HK-2 (cell line): ENCODE results near the gene PIGQ.
"Not testable (repeated sequence)": the region's sequence is repeated elsewhere in the genome, so short reads cannot be mapped to it uniquely, and the experiment has no call there.

ENCODE experiments used
- DNase-seq: peaks from one replicate; pipeline ENCODE4 v3.0.0-alpha.2; 2018; ENCODE audit not compliant: unreplicated experiment

PIGQ gene

GRCh38 chr16:586047-586644 lies 16.4 kb downstream of the PIGQ start:
- no peak for DNase-seq

DNA sequence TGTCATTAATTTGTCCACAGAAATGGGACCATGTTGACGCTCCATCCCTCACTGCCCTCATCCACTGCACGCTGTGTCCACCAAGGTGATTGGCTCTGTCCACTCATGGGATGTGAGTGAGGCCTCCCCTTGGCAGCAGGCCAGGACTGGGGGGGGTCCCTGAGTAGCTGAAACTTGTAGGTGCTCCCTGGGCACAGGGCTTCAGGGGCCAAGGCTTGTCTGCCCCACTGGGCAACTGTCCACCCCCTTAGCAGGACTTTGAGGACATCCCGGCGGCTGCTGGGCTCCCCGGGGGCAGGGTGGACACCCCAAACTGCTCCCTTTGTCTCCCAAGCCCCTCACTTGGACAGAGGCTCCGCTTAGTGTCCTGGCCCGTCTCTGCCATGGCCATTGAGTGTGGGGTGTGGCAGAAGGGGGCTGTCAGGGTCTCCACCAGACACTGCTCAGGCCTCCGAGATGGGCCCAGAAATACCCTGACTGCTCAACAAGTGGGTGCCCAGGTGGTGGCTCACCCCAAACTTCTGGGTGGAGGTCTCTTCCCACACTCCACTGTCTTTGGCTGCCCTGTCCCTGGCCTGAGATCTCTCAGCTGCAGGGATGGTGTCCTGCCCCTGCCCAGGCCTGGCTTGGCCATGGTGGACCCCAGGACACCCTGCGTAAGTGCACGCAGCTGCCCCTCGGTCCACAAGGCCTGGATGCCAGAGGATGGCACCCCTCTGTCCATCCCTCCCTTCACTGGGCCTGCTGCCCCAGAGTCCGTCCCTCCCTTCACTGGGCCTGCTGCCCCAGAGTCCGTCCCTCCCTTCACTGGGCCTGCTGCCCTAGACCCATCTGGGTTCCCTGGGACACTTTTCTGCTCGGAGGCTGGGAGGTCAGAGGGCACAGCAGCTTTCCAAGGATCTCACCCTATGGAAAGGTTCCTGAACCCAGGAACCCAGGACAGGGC lies 17.1 kb downstream of the PIGQ start:
- no peak for DNase-seq

DNA sequence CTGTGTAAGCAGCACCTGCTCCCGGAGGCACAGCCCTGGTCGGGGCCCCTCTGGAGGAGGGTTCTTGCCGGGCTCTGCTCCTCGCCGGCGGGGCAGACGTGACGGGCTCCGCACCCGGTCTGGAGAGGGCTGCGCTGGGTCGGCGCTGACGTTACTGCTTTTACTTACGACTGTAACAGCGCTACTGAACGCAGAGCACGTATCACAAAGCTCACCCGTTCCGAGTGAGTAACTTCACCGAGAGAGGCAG lies 18.8 kb downstream of the PIGQ start:
- DNase-seq = peak; percentile 62

DNA sequence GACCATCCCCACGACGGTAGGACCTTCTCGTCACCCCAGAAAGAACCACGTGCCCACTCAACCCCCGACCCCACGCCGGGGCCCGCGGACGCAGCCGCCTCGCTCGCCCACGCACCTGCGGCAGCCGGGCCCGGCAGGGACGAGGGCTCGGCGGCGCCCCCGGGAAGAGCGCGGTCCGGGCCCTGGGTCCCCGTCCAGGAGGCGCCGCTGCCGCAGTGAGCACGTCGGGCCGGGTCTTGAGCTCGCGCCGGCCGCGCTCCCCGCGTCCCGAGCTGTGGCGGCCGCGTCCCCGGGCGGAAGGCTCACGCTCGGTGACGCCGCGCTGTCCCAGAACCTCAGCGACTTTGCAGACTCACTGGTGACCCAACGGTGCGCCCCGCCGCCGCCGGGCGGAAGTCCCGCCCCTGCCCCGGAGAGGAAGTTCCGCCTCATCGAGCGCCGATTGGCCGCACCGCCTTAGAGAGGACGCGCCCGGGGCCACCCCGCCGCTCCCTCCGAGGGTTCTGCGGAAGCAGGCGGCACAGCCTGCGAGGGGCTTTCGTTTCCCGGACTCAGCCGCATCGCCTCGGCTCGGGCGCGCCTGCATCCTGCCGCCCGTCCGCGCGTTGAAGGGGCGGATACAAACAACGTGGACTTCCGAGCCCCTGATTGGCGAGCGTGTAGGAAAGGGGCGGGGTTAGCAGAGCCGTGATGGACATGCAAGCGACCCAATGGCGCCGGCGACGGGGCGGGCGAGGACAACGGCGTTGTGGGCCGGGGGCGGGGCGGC lies 19.3 kb downstream of the PIGQ start:
- DNase-seq = peak; percentile 94

GRCh38 chr16:589658-590187 lies 20.0 kb downstream of the PIGQ start, which contains the start of gene RAB40C:
Gene RAB40C (plus strand): TSS chr16:590066. CDS start chr16:590292, 226 bp downstream.
- DNase-seq = peak; percentile 96

- DNase-seq = no peak
Observed at GRCh38 chr16:590188-590814, 20.5 kb downstream of the PIGQ start.

DNA sequence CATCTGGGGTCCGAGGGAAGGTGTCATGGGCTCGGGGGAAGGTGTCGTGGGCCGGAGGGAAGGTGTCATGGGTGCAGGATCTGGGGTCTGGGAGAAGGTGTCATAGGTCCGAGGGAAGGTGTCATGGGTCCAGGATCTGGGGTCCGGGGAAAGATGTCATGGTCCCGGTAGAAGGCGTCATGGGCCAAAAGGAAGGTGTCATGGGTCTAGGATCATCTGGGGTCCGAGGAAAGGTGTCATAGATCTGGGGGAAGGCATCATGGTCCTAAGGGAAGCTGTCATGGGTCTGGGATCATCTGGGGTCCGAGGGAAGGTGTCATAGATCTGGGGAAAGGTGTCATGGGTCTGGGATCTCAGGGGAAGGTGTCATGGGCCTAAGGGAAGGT lies 21.0 kb downstream of the PIGQ start:
- DNase-seq = no peak

DNA sequence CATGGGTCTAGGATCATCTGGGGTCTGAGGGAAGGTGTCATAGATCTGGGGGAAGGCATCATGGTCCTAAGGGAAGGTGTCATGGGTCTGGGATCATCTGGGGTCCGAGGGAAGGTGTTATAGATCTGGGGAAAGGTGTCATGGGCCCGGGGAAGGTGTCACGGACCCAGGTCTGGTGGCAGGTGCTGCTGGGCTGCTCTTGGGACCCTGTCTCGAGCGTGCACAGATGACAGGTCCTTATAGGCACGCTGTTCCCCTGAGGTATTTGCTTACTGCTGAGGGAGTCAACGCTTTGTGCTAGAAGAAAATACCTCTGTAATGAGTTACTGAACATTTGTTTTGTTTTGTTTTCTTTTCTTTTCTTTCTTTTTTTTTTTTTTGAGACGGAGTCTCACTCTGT lies 21.5 kb downstream of the PIGQ start:
- DNase-seq = no peak

- DNase-seq = no peak
Observed at GRCh38 chr16:591892-592517, 22.2 kb downstream of the PIGQ start.

- no peak for DNase-seq
Observed at GRCh38 chr16:592518-593306, 22.9 kb downstream of the PIGQ start.

GRCh38 chr16:593406-593805 lies 23.6 kb downstream of the PIGQ start:
- no peak for DNase-seq

GRCh38 chr16:593807-594206 lies 24.0 kb downstream of the PIGQ start:
- DNase-seq = no peak

- no peak for DNase-seq
Observed at GRCh38 chr16:595094-595528, 25.3 kb downstream of the PIGQ start.

GRCh38 chr16:595942-596735 lies 26.4 kb downstream of the PIGQ start:
- DNase-seq = no peak

DNA sequence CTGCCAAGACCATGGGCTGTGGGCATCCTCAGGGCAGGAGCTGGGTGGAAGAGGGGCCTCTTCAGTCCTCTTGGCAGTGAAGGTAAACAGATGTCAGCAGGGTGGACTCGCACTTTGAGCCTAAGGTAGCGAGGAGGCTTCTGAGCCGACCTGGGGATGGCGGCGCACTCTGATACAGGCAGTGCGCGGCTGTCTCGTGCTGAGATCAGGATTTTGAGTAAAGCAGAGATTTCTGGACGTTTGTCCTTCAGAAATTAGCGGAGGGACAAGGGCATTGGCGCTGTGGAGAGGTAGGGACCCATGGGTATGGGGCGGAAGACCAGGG lies 26.9 kb downstream of the PIGQ start:
- DNase-seq = no peak

GRCh38 chr16:597655-598054 lies 27.9 kb downstream of the PIGQ start:
- DNase-seq = not testable (repeated sequence)

- DNase-seq = no peak
Observed at GRCh38 chr16:598823-599739, 29.3 kb downstream of the PIGQ start.

DNA sequence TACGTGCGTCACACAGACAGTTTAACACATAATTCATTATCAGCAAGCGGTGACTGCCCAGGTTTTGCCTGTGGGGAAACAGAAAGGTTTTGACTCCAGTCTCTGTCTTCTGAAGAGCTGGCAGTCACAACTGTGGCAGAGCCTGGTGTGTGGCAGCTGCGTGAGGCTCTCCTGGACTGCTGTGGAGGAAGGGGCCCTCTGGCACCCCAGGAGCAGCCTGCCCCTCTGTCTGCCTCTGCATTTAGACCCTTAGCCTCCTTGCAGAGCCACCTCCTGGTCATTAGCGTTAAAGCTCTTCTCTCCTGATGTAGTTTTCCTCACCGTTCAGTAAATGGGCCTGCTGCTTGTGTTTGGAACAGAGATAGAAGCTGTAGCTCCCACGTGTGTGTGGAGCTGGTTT lies 31.0 kb downstream of the PIGQ start:
- DNase-seq = no peak

DNA sequence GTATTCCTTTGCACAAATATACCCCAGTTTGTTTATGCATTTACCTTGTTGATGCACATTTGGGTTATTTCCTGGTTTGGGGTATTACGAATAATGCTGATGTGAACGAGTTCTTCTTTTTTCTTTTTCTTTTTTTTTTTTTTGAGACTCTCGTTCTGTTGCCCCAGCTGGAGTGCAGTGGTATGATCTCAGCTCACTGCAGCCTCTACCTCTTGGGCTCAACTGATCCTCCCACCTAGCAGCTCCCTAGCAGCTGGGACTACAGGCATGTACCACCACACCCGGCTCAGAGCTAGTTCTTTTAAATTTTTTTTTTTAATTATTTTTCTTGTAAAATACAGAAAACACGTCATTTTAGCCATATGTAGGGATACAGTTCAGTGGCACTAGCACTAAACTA lies 34.2 kb downstream of the PIGQ start:
- no peak for DNase-seq
